ENCODE measurements around the gene ARL6IP4.
"Not testable (repeated sequence)": the region's sequence is repeated elsewhere in the genome, so short reads cannot be mapped to it uniquely, and the experiment has no call there.

The ARL6IP4 gene

GRCh38 chr12:123013185-123014095 is 33.0 kb downstream of the ARL6IP4 start:
- no peak for DNase-seq (ENCODE audit: low read depth)
- no peak for TF ChIP-seq CTCF (IDR thresholded peaks at IDR 0.05; ENCODE audit: insufficient read depth, low read depth, low read length, missing control alignments)
- no peak overlapping the region for H3K4me3 ChIP-seq (ENCODE audit: low read length)

- H3K4me3 ChIP-seq (ENCODE audit: low read length); DNase-seq (ENCODE audit: low read depth): not testable (repeated sequence)
These were observed 34.0 kb downstream of the ARL6IP4 start for GRCh38 chr12:123014473-123014872.

GRCh38 chr12:123017753-123018152 is 37.3 kb downstream of the ARL6IP4 start:
- no peak for TF ChIP-seq CTCF (IDR thresholded peaks at IDR 0.05; ENCODE audit: insufficient read depth, low read depth, low read length, missing control alignments)
- DNase-seq (ENCODE audit: low read depth): no peak
- no peak overlapping the region for H3K4me3 ChIP-seq (ENCODE audit: low read length)

- DNase-seq (ENCODE audit: low read depth): no peak
- no peak for TF ChIP-seq CTCF (IDR thresholded peaks at IDR 0.05; ENCODE audit: insufficient read depth, low read depth, low read length, missing control alignments)
- no peak overlapping the region for H3K4me3 ChIP-seq (ENCODE audit: low read length)
These were observed 39.3 kb downstream of the ARL6IP4 start for GRCh38 chr12:123019841-123020138.

DNA sequence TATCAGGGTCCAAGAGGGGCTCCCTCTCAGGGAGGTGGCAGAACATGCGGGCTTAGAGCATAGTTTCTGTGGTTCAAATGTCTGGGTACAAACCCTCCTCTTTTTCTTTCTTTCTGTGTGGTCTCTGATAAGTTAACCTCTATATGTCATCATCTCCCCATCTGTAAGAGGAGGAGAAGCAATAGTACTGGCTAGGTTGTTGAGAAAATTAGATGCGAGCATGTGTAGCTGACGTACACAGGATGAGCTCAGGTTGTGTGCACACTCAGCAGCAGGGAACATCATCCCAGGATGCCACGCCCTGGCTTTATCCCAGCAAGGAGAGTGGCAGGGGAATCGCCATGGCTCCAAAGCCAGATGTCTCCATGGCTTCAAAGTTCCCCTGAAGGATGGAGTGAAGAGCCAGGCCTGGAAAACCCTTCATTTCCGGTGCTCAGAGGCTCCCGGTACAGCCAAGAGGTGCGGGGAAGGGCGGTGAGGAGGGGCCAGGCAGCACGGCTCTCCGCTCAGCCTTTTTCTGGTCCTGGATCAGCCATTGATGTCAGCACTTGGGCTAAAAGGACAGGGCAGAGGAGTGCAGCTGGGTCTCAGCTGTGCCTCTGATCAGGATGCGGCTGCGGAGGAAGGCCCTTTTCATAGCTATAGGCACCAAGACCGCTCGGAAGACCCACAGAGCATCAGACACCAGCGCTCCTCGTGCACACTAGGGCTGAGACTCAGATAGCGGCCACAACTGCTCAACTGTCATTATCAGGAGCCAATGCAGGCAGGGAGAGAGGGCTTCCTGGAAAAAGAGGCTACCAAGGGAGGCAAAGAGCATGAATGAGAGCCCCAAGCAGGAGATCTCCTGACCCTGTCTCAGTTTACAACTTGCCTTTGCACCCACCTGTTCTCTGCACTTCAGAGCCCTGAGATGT is 41.5 kb downstream of the ARL6IP4 start:
- no peak for DNase-seq (ENCODE audit: low read depth)
- no peak overlapping the region for H3K4me3 ChIP-seq (ENCODE audit: low read length)
- TF ChIP-seq CTCF (IDR thresholded peaks at IDR 0.05; ENCODE audit: insufficient read depth, low read depth, low read length, missing control alignments): no peak

DNA sequence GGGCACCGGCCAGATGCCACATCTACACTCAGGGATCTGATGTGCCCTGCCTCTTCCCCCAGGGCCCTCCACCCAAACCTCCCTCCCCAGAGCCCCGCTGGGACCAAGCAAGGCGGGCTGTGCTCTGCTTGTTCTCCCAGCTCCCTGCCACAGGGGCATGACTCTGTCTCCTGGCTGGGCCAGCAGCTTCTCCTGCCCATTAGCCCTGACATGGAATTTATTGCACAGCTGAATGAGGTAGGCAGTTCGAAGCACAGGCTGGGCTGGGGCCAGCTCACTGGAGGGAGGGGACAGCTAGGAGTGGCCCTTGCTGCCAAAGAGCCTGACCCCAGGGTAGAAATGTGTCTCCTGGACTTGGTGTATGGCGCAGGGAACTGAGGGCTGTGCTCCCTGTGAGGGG is 42.4 kb downstream of the ARL6IP4 start:
- DNase-seq (ENCODE audit: low read depth): no peak
- no peak overlapping the region for H3K4me3 ChIP-seq (ENCODE audit: low read length)
- no peak for TF ChIP-seq CTCF (IDR thresholded peaks at IDR 0.05; ENCODE audit: insufficient read depth, low read depth, low read length, missing control alignments)

- no peak for TF ChIP-seq CTCF (IDR thresholded peaks at IDR 0.05; ENCODE audit: insufficient read depth, low read depth, low read length, missing control alignments)
- DNase-seq (ENCODE audit: low read depth): peak; percentile 21
- no peak overlapping the region for H3K4me3 ChIP-seq (ENCODE audit: low read length)
These were observed 44.4 kb downstream of the ARL6IP4 start for GRCh38 chr12:123024819-123025391.

All from epithelial cell of esophagus (primary cell).